Kidney epithelial cell (primary cell): ENCODE measurements around the gene LHCGR. TPM values are rescaled to one million over a fixed set of nuclear protein-coding genes. Genes with fewer than 3 reads are reported as not detected.

Experiments used
- DNase-seq: peaks from one replicate; pipeline ENCODE4 v3.0.0-alpha.2; 2010; ENCODE audit warnings: low read depth
- H3K27me3 ChIP-seq: 2 replicates; pipeline ENCODE4 v1.6.0; 2011; ENCODE audit warnings: low read length; ENCODE audit not compliant: control insufficient read depth, insufficient read depth
- H3K36me3 ChIP-seq: 2 replicates; pipeline ENCODE4 v1.5.1; 2011; ENCODE audit warnings: low read length; ENCODE audit not compliant: control insufficient read depth, insufficient read depth
- H3K4me3 ChIP-seq: 2 replicates; pipeline ENCODE4 v1.5.1; 2011; ENCODE audit warnings: low read depth, mild to moderate bottlenecking, control low read depth, low read length
- total RNA-seq: library from RNA; depleted of rRNA; stranded (reverse); fragments of >200 nt; gene quantifications from 2 replicates; pipeline ENCODE4 v1.2.3, GENCODE V29; 2015
- TF ChIP-seq, protein P1 (sequence below): IDR thresholded peaks from 2 replicates; pipeline ENCODE4 v1.5.1; 2011; ENCODE audit warnings: mild to moderate bottlenecking, moderate library complexity, low read length, control low read depth, inconsistent platforms; ENCODE audit not compliant: insufficient read depth, poor library complexity, severe bottlenecking

Gene LHCGR
- total RNA-seq, 1 donor from 2014 or later = not detected

GRCh38 chr2:48651158-48651790 is 104.2 kb downstream of the LHCGR start:
- no peak for DNase-seq
- no peak overlapping the region for H3K4me3 ChIP-seq
- TF ChIP-seq, protein P1, sequence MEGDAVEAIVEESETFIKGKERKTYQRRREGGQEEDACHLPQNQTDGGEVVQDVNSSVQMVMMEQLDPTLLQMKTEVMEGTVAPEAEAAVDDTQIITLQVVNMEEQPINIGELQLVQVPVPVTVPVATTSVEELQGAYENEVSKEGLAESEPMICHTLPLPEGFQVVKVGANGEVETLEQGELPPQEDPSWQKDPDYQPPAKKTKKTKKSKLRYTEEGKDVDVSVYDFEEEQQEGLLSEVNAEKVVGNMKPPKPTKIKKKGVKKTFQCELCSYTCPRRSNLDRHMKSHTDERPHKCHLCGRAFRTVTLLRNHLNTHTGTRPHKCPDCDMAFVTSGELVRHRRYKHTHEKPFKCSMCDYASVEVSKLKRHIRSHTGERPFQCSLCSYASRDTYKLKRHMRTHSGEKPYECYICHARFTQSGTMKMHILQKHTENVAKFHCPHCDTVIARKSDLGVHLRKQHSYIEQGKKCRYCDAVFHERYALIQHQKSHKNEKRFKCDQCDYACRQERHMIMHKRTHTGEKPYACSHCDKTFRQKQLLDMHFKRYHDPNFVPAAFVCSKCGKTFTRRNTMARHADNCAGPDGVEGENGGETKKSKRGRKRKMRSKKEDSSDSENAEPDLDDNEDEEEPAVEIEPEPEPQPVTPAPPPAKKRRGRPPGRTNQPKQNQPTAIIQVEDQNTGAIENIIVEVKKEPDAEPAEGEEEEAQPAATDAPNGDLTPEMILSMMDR = no peak
- H3K36me3 ChIP-seq = no peaks in the 10 kb centered on the region
- H3K27me3 ChIP-seq = no peaks in the 10 kb centered on the region

- TF ChIP-seq, protein P1 = no peak
Measured at GRCh38 chr2:48638261-48638660, 117.3 kb downstream of the LHCGR start.

More at GRCh38 chr2:48638261-48638660, 117.3 kb downstream of the LHCGR start:
- no peak for DNase-seq
- Histone ChIP-seq H3K4me3 (no peak overlapping the region), H3K36me3 (no peaks in the 10 kb centered on the region), H3K27me3 (no peaks in the 10 kb centered on the region)

Other genes starting within 250 kb of the LHCGR start
- 0.88 and 2.9 TPM in 2 replicates for gene STON1, start 225.6 kb downstream of the LHCGR start, total RNA-seq
- 0.67 TPM in 1 of 2 replicates, not detected in the other for gene GTF2A1L, start 137.9 kb downstream of the LHCGR start, total RNA-seq